GM18507 (cell line): ENCODE results near the gene IRF1.

ENCODE experiments used
- DNase-seq: peaks from one replicate; pipeline ENCODE4 v3.0.0; 2011; ENCODE audit warnings: low read depth; ENCODE audit not compliant: insufficient read length; ENCODE audit errors: extremely low spot score
- FAIRE-seq: peaks from 2 replicates; lab custom pipeline; 2011; peaks lifted over from hg19 to GRCh38; lab: Jason Lieb, UNC

Gene IRF1

DNA sequence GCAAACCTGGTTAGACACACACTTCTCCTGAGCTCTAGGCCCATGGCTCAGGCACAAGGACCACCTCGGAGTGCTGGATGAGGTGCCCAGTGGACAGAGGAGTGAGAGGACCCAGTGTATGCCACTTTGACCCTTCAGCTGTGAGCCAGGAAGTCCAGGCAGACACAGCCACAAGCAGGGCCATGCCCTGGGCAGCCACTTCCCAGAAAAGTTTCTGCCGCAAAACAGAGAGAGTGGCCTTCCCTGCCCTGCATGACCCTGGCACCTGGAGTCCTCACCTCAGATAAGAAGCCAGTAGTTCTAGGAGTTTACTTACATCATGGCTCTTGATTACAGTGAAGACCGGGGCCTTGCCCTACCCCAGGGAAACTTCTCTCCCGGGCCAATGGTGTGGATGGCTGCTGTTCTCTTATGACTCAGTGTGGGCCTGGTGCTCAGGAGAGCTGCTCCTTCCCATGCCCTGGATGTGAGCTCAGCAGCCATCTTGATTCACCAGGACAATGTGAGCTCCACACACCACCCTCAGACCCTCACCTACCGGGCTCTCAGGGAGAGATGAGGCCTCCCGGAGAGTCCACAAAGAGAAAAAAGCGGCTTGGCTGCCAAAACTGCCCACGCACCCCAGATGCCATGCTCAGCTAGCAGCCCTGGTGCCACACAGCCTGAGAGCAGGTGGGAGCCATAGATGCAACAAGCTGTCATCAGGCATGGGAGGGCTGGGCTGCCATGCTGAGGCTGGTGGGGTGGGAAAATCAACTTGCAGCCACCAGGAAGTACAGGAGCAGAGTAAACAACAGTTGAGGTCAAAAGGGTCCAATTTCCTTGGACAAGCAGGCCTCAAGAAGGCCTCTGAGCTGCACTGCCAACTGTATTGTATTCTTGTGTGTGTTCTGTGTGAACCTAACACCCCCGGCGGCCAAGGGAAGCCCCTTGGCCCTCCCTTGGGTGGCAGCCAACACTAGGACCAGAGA lies 11.7 kb upstream of the IRF1 start:
- FAIRE-seq (no peak), DNase-seq (no peak)

DNA sequence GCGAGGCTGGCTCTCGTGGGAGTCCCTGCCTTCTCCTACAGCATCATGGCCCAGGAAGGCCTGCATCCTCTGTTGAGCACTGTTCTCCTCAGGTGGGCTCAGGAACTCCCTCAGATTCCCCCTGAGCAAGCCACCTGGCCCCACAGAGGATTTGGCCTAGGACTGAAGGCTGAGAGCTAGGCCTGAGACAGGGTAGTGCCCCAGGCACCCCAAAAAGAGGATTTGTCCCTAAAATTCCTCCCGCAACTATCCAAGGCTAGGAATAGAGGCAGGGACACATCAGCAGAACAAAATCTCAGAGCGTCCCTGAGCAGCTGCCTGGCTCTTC lies 11.0 kb upstream of the IRF1 start:
- no peak for FAIRE-seq
- DNase-seq, result no peak

DNA sequence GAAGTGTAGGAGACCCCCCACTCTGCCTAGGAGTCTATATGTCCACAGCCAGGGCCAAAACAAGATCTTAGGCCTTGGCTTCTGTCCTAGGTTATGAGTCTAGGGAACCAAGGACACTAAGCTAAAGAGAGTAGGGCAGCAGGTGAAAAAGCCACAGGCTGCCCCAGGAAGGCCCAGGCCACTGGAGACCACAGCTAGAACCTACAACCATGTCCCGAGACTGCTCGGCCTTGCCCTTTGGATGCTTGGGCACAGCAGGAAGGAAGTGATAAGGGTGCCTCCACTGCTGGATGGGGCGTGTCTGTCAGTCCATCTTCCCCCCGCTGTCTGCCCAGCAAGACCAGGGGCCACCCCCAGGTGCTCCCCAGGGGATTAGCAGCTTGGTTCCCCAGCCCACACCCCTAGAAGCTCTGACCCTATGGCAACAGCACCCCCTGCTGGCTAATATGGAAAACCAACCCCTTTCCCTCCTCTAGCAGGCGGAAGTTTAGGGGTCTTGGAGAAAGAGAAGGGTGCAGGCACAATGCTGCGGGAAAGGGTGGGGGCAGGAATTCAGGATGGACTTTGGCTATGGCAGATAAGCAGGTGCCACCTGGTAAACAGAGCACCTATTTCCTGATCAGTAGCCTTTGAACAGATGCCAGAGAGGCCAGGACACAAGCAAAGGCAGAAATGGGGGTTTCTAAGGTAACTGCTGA lies 10.5 kb upstream of the IRF1 start:
- FAIRE-seq (peak; percentile 87), DNase-seq (no peak)

DNA sequence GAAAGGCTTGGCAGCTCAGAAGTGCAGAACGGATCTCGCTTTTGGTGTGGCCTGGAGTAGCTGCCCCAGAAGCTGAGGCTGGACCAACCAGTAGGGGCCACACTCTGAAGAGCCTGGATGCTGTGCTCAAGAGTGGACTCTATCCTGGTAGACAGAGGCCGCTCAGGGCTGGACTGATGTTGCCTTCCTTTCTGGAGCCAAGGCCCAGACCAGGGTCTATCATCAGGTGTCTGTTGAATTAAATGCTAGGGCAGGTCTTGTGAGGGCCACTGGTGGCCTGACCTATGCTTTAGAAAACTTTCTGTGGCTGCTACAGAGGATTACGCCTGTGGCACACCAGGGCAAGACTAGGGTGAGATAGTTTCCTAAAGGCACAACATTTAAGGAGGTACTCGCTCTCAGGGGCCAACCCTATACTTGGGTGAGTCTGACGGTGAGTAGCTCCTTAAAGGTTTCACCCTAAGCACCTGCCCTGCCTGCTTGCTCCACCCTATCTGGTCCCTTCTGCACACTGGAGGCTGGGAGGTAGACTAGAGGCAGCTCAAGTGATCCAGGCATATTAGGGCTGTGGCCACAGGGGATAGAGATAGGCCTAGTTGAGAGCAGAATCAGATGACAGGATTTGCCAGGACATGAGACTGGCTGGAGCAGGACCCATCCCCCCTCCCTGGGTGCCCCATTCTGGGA lies 9.8 kb upstream of the IRF1 start:
- DNase-seq (no peak), FAIRE-seq (no peak)

DNA sequence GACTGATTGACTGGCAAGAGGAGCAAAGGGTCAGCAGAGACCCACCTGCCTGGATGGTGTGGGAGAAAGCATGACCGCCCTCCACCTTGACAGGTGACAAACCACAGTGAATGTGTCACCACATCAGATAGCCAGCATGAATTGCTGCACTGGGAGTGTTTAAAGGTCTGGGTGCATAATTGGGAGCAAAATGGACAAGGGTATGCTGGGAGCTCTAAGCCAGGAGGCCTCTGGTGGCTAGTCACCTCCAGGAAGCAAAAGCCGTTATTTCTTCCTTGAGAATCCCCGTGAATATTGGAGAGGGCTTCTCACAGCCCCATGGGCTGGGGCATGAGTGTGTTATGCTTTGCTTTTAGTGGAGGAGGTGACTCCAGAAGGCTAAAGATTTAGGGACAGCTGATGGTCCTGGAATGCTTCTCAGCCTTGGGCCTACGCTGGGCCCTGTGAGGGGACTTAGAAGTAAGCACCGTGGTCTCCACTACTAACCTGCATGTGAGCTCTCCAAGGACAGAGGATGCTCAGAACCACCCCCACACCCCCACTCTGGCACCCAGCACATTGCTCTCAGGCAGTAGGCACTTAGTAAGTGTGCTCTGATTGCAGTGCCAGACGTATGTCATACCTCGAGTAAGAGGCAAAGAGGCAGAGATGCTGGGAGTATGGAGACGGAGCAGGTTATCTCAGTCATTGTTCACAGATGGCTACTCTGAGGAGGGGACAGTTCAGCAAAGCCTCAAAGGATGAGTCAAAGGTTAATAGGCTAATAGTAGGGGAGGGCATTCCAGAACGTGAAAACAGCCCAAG lies 9.1 kb upstream of the IRF1 start:
- DNase-seq (no peak), FAIRE-seq (peak; percentile 69)

DNA sequence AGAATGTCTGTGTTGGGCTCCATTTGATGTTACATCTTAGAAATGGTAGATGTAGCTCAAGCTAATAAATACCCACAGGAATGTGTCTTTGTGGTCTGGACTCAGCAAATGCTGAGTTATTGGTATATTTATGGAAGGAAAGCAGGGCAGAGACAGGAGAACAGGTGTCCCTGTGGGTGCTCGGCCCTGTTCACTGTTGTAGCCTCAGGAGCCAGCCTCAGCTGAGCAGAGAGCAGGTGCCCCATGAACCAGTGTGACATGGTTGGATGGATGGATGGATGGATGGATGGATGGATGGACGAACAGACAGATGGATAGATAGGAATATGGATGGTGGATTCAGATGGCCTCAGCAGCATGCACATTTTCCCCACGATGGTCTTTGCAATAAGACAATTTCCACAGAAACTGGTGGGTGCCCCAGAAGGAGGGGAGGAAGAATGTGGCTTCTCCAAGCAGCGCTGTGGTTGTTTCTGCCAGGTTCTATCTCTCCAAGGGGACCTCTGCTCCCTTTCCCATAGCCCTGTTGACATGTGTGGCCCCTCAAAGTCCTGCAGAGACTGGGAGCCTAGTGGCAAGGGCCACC lies 8.2 kb upstream of the IRF1 start:
- DNase-seq, result no peak
- FAIRE-seq, result no peak

DNA sequence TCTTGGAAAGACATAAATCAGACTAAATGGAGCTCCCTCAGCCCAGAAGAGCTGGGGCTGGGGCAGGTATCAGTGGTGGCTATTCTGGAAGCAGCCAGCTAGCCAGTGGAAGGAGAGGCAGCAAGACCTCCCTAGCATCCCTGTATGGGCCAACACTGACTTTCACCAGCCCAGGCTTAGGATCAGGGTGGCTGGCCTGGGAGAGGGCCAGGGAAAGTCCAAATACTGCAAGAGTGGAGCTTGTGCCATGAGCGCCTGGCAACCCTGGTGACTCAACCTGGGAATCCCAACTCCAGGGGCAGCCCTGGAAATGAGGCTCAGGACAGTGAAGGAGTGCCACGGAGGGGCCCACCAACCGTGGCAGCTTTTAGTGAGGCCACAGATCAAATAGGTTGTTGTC lies 7.6 kb upstream of the IRF1 start:
- DNase-seq (no peak), FAIRE-seq (no peak)

DNA sequence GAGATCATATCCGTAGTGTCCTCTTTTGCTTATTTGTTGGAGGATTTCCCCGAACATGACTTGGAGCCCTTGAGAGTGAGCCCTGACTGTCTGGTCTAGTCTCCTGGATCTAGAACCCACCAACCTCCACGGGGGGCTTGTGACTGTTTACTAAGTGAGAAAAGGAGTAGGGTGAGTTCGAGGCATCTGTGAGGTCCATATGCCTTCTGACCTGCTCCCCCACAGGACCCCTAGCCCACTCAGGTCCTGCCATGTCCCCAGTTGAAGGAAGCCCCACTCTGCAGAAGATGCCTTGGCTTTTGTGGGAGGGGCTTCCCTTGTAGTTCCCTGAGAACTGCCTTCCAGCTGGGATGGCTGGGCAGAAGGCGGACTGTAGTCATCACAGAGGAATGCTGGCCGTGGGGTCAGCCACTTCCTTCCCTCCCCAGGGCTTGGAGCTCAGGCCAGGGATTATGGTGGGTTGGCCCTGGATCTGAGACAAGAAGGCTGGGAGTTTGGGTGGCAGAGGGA lies 7.0 kb upstream of the IRF1 start:
- no peak for DNase-seq
- FAIRE-seq, result peak; percentile 33

DNA sequence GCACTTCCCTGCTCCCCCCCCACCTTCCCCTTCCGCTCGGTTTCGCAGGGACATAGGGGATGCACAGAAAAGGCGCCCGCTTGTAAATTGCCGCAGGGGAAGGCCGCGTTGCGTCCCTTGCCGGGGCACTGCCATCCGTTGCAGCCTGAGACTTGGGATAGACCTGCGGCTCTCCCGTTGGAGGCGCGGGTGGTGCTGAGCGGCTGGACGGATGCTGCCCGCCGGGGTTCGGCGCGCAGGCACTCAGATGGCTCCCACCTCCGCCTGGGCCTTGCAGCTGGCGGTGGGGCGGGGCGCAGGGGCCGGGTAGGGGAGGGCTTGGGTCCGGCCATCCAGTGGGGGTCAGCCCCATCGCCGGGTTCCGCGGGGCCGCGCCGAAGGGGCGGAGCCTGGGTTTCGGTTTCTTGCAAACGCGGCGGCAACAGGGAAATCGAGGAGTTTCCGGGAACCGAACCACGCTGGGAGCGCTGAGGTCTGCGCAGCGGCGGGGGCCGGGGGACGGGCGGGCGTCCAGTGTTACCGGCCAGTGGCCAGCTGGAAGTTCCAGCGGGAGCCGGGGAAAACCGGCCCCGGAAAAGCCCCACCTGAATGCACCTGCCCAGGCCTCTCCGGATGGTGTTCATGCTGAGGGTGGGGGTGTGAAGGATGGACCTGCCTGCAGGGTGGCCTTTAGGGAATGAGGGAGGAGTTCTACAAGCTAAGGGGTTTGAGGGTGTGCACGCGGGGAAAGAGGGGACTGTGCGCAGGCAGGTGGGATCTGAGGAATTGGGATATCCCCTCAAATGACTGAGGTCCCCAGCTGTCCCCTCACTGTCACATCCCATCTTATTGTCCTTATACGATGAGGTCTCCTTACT lies 6.3 kb upstream of the IRF1 start:
- FAIRE-seq (peak; percentile 63), DNase-seq (peak; percentile 68)

DNA sequence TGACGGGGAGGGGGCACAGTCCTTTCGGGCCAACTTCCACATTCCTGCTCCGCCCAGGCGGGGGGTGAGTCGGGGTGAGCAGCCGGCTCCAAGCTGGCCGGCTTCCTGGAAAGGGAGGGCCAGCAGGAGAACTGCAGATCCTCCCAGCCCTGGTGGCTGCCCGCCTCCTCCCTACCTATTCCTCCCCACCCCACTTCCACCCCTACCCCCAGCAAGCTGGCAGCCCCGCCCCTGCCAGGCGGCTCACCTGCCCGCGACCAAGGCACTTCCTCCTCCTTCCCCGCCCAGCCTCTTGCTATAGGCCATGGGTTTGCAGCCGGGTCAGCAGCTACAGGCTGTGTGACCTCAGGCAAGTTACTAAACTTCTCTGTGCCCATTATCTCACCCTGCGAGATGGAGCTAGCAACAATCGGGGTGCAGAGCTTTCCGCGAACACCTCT lies 5.6 kb upstream of the IRF1 start:
- FAIRE-seq (peak; percentile 88), DNase-seq (no peak)

DNA sequence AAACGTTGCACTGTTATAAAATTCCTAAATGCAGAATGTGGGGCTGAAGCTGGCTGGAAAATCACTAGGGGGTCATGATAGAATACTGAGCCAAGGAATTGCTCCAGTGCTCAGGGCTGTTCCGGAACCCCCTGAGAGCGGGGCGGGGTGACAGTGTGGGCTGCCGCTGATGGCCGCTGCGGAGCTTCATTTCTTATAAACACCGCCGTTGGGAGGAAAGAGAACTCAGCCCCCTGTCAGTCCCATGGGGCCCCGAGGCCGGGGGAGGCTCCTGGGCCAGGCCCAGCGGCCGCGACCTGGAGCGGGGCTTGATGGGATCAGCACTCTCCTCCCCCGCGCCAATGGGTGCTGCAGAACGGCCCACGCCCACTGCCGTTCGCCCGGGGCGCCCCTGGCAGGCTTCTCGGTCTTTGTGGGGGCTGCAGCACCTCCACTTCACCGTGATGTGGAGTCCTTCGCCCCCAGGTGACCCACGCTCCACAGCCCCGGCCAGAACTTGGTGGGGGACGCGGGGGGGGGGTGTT lies 5.2 kb upstream of the IRF1 start:
- DNase-seq, result peak; percentile 58
- peak; percentile 80 for FAIRE-seq

DNA sequence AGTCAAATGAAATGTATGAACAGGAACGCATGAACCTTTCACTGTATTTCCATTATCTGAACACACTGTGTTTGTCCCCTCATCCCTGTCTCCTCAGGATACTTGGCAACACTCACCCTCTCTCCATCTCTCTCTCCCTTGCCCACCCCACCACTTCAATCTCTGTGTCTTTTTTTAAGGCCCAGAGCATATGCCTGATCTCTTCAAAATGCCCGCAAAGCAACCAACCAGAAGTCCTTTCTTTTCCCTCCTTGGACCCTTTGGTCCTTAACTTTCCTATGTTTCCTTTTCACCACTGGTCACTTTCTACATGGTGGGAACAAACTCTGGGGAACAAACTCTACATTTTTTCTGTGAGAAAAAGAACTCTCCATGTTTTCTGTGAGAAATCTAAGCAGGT lies 3.2 kb upstream of the IRF1 start:
- FAIRE-seq (no peak), DNase-seq (no peak)

DNA sequence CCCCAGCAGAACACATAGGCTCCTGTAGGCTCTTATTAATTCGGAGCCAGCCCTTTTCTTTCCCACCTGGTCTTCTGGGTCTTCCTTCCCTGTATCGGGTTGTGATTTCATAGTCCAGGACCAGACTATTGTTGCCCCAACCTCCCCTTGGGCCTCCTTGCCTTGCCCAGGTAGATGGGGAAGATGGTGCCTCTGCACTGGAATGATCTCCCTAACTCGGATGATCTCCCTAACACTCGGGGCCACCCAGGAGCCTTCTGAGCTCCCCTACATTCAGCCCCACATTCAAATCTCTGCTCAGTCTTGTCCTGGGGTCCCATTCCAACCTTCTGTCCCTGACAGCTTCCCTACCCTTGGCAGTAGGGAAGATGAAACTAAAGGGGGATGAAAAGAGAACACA lies 2.7 kb upstream of the IRF1 start:
- no peak for FAIRE-seq
- no peak for DNase-seq

DNA sequence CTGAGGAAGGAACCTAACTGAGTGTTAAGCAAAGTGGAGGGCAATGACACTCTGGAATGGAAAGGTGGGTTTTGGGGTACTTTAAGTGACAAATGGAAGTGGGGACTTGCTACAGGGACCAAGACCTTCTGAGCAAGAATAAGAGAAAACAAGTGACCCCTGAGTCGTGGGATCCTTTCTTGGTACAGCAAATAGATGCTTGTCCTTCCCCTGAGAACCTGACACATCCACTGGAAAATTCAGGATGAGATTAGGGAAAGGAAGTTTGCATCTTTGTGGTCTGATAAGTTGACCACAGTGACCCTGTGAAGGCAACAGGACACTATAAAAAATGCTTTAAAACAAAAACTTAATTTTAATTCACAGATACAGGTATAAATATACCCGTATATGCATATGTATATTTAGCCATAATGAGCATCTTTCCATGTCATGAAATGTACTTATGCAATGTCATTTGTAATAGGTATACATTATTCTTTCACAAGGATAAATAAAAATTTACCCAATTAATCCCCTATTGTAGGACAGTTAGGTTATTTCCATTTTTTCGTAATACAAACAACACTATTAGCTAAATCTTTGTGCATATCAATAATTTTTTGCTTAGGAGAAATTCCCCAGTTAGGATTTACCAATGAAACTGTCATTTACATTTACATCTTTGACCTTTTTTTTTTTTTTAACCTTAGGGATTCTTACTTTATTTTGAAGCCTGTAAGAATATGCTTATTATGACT lies 2.0 kb upstream of the IRF1 start:
- FAIRE-seq, result no peak

DNA sequence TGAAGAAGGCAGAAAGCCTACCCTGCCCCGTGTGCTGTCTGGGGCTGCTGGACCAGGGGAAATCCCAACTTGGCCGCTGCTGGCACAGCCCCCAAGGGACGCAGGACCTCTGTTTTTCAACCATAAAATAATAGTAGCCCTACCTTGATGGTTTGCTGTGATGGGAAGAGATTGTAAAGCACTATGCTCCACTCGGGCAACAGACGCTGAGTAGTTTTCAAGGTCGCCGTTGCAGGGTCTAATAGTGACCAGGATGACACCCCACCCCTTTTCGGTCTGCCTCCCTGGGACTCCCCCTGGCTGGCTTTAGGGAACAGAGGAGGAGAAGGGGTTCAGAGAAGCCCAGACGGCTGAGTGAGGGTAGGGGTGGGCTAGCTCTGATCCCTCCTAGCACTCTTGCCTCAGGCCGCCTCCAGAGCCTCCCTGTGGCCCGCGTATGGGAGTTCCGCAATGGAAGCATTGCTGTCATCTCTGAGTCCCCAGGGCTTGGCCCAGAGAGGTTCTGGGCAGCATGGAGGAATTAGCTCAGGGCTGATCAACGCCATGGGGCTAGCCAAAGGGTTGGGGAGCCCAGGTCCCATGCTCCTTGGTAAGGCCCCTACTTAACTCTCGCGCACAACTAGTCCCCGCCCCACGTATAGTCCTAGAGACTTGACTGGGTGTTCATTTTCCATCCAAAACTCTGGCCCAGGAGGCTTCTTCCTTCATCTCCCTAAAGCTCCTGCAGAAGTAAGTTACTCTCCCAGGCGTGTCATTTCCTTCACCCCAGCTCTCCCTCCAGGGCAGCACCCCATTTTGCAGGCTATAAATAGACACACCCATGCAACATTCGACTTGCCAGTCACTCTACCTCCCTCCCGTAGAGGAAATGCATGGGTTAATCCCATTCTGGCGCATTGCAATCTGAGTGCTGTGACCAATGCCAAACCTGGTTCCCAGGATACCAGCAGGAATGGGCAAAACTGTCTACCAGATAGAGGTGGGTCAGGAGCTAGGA lies 1.1 kb upstream of the IRF1 start:
- FAIRE-seq (peak; percentile 66), DNase-seq (no peak)

More for the DNA sequence above, 2.0 kb upstream of the IRF1 start:
- no peak for DNase-seq

DNA sequence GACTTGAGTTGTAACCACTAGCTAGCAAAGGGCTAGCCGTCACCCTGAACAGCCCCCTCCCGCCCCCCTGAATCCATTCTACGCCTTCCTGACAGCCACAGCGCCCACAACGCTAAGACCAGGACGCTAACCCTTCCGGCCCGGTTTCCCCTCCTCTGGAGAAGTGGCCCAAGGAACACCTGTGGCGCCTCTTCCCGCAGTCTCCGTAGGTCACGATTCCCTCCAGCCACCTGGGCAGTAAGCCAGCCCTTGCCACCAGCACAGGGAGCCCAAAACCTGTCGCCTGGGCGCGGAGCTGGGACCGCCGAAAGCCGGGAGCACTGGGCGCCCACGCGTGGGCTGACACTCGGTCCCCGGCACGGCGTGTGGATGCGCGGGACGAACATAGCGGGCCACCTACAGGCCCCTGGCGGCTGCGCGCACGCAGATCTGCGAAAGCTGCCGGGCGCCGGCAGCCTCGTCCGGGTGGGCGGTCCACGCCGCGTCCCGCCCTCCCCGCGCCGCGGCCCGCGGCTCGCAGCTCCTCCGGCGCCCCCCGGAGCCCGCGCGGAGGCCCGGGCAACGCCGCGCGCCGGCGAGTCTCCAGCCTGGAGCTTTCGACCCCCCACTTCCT lies 596 bp downstream of the IRF1 start:
- DNase-seq, result no peak
- no peak for FAIRE-seq
